ENCODE data around the gene HSPA1L. TPM values are rescaled to one million over a fixed set of nuclear protein-coding genes. Genes with fewer than 3 reads are reported as not detected.
A peak's percentile ranks its signal among the peaks of the same experiment; 100 is the strongest.

The HSPA1L gene
- total and polyA plus RNA-seq, 10 of the 15 experiments (the other 5 are each of a cell fraction or from before 2014, with no cell fraction given) = 0.69 to 2.5 (median 1.5) TPM

- CTCF ChIA-PET = interaction anchor here (0.6 kb wide), 1 partner anchor 9 kb away, joined by 3 read pairs; no protein-coding TSS in a partner anchor
- H2AFZ ChIP-seq (ENCODE audit: control insufficient read depth, low read depth, low read length) = no peak overlapping the region
- RAD21 ChIA-PET (ENCODE audit: unreplicated experiment) = no interaction called here
- no peak overlapping the region for H3K27ac ChIP-seq (ENCODE audit: control insufficient read depth, insufficient read depth)
- POLR2A ChIA-PET = no interaction called here
- H3K36me3 ChIP-seq (ENCODE audit: control insufficient read depth in 2 of 2, insufficient read depth in 2 of 2, low read length in 1 of 2) = peaks cover 6 to 51% of the 10 kb centered on the region in 2 experiments; a peak in 3 of 4 replicates
- H3K4me1 ChIP-seq (ENCODE audit: control insufficient read depth, insufficient read depth, low read length) = peaks cover 8% of the 10 kb centered on the region
- no peaks in the 10 kb centered on the region for H3K79me2 ChIP-seq (ENCODE audit: control insufficient read depth, insufficient read depth, low read length)
- H4K20me1 ChIP-seq (ENCODE audit: control insufficient read depth, insufficient read depth) = no peaks in the 10 kb centered on the region
- TF ChIP-seq YBX1 (IDR thresholded peaks at IDR 0.05) = no peak
- TF ChIP-seq POLR2A (IDR thresholded peaks at IDR 0.05; ENCODE audit: low read depth, low read length) = peak; percentile 68
- no peak for TF ChIP-seq ZNF217 (IDR thresholded peaks at IDR 0.05)
- TF ChIP-seq ESRRA (IDR thresholded peaks at IDR 0.05; ENCODE audit: low read length) = no peak
- TF ChIP-seq ZNF592 (IDR thresholded peaks at IDR 0.05) = no peak
- TF ChIP-seq RCOR1 (conservative IDR thresholded peaks at IDR 0.05; ENCODE audit: low read depth, low read length) = no peak
- no peak for TF ChIP-seq IRF5 (IDR thresholded peaks at IDR 0.05; ENCODE audit: borderline replicate concordance)
- TF ChIP-seq, protein P1, sequence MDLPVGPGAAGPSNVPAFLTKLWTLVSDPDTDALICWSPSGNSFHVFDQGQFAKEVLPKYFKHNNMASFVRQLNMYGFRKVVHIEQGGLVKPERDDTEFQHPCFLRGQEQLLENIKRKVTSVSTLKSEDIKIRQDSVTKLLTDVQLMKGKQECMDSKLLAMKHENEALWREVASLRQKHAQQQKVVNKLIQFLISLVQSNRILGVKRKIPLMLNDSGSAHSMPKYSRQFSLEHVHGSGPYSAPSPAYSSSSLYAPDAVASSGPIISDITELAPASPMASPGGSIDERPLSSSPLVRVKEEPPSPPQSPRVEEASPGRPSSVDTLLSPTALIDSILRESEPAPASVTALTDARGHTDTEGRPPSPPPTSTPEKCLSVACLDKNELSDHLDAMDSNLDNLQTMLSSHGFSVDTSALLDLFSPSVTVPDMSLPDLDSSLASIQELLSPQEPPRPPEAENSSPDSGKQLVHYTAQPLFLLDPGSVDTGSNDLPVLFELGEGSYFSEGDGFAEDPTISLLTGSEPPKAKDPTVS (IDR thresholded peaks at IDR 0.05; ENCODE audit: low read depth, low read length) = no peak
- FAIRE-seq (no peak), DNase-seq (ENCODE audit: low read depth, low spot score) (no peak), ATAC-seq (no peak)
- 92% methylated on average over 32 of the region's 32 CpGs for whole genome bisulfite sequencing (ENCODE audit: insufficient coverage, insufficient replicate concordance, low lambda C conversion rate, missing lambda C conversion rate)
- SMC1A ChIA-PET (ENCODE audit: uncharacterized antibody, unreplicated experiment) = interaction anchor here (0.8 kb wide), 1 partner anchor 30 kb away, joined by 3 read pairs; no protein-coding TSS in a partner anchor
- in situ Hi-C loops (cut with MboI) = no loop called here
- no peak overlapping the region for H3K4me2 ChIP-seq (ENCODE audit: control insufficient read depth, insufficient read depth)
- H3K9ac ChIP-seq (ENCODE audit: control insufficient read depth, insufficient read depth, low read length) = no peak overlapping the region
- intact Hi-C loops (cut with micrococcal nuclease; ENCODE audit: unreplicated experiment) = no loop called here
- no peak overlapping the region for H3K4me3 ChIP-seq
- TSS peak; percentile 51 for BruUV-seq (replicated peaks)
- no peaks in the 10 kb centered on the region for H3K27me3 ChIP-seq (replicated peaks in 1 of 2; ENCODE audit: control insufficient read depth in 2 of 2, insufficient read depth in 2 of 2, low read length in 1 of 2)
- no peaks in the 10 kb centered on the region for H3K9me3 ChIP-seq (replicated peaks; ENCODE audit: control insufficient read depth, insufficient read depth, low read length)
These were observed 32.8 kb downstream of the HSPA1L start for GRCh38 chr6:31782126-31782855.

All from GM12878 (cell line).